GM12864 (cell line): ENCODE data around the gene KCNQ1.
"Not testable (repeated sequence)": the region's sequence is repeated elsewhere in the genome, so short reads cannot be mapped to it uniquely, and the experiment has no call there.

Source experiments
- DNase-seq: peaks from one replicate; pipeline ENCODE4 v3.0.0-alpha.2; 2011; ENCODE audit warnings: low read depth
- H3K4me3 ChIP-seq: 2 replicates; pipeline ENCODE4 v1.5.1; 2011; ENCODE audit warnings: mild to moderate bottlenecking, low read depth, low read length, control low read depth
- CTCF ChIP-seq: IDR thresholded peaks from 2 replicates; pipeline ENCODE4 v1.5.1; 2011; ENCODE audit warnings: low read depth, mild to moderate bottlenecking, moderate library complexity, low read length, control low read depth, inconsistent platforms; ENCODE audit errors: missing control alignments

KCNQ1 gene

GRCh38 chr11:2484576-2485125 lies 39.8 kb downstream of the KCNQ1 start:
- TF ChIP-seq CTCF, result no peak
- no peak overlapping the region for H3K4me3 ChIP-seq
- no peak for DNase-seq

- DNase-seq, result no peak
- H3K4me3 ChIP-seq, result no peak overlapping the region
- no peak for TF ChIP-seq CTCF
These were observed 43.2 kb downstream of the KCNQ1 start for GRCh38 chr11:2488004-2488403.

GRCh38 chr11:2489083-2489482 lies 44.3 kb downstream of the KCNQ1 start:
- no peak for DNase-seq
- no peak for TF ChIP-seq CTCF

GRCh38 chr11:2497951-2498350 lies 53.1 kb downstream of the KCNQ1 start:
- H3K4me3 ChIP-seq, DNase-seq: not testable (repeated sequence)

More at GRCh38 chr11:2489083-2489482, 44.3 kb downstream of the KCNQ1 start:
- no peak overlapping the region for H3K4me3 ChIP-seq

- DNase-seq, result no peak
- TF ChIP-seq CTCF, result no peak
- no peak overlapping the region for H3K4me3 ChIP-seq
These were observed 53.9 kb downstream of the KCNQ1 start for GRCh38 chr11:2498750-2499149.

GRCh38 chr11:2507212-2507901 lies 62.5 kb downstream of the KCNQ1 start:
- DNase-seq, result no peak
- TF ChIP-seq CTCF, result no peak
- H3K4me3 ChIP-seq, result no peak overlapping the region

- H3K4me3 ChIP-seq, result no peak overlapping the region
- TF ChIP-seq CTCF, result no peak
- no peak for DNase-seq
These were observed 63.3 kb downstream of the KCNQ1 start for GRCh38 chr11:2507945-2508749.
